ENCODE measurements around the gene TNFAIP2.
"Not testable (repeated sequence)": the region's sequence is repeated elsewhere in the genome, so short reads cannot be mapped to it uniquely, and the experiment has no call there.

The TNFAIP2 gene

DNA sequence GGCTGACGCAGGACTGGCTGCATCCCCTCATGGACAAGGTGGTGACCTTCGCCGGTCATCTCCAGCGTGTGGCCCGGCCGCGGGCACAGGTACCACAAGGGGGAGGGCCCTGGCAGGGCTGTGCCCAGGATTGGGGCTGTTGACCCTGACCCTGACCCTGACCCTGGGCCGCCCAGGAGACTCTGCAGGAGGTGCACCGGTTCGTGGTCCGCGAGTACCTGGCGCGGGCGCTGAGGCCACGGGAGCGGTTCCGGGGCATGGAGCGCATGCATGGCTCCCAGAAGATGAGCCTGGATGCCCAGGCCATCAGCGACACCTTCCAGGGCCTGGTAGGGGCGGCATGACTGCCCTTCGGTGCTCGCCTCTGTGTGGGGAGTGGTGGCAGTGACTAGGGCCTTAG, 15.8 kb upstream of the TNFAIP2 start:
- DNase-seq (ENCODE audit: low read depth in 1 of 2, low spot score in 1 of 2), result no peak

DNA sequence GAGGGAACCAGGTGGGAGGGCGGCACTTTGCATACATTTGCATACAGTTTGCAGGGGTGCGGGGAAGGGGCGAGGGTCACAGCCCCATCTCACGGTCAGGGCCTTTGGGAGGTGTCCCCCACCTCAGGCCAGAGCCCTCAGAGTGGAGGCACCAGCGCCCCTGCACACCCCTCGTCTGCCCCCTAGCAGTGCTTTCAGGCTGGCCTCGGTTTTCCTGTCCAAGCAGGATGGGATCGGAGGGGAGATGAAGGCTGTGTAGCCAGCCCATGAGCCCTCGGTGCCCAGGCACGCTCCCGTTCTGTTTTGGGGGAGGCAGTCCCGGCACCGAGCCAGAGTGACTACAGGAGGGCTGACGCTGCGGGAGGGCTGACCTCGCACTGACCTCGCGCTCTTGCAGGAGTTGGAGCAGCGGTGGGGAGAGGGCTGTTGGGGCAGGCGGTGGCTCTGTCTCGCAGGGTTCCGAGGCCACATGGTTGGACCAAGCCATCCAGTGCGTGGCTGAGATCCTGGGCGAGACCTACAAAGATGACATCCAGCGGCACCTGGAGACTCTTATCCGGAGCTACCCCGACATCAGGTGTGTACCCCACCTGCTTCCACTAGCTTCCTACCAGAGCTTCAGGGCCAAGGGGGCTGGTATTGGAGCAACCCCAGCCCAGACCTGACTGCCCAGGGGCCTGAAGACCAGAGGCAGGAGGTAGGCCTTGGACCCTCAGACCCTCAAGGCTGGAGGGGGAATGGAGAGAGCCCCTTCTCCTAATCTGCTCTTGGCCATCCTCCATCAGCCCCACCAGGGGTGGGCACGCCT, 15.1 kb upstream of the TNFAIP2 start:
- DNase-seq (ENCODE audit: low read depth in 1 of 2, low spot score in 1 of 2), result no peak

DNA sequence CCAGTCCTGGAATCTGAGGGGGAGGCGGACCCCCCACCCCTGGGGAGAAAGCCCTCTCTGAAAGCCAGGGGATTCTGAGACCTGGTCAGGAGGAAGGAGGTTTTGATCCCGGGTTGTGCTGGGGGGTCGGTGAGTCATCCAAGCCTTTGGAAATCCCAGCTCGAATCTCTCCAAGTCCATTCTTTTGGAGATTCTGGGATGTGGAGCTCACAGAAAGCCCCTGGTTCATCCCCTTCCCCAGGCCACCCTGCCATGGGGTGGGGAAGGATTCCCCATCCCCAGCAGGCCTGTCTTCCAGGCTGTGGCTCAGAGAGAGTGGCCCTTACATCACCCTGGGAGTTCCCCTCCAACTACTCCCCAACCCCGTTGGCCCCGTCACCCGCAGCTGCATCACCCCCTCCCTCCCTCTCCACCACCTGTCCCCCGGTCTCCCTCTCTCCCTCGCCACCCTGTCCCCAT, 14.5 kb upstream of the TNFAIP2 start:
- DNase-seq (ENCODE audit: low read depth in 1 of 2, low spot score in 1 of 2), result no peak

- DNase-seq (ENCODE audit: low read depth in 1 of 2, low spot score in 1 of 2), result no peak
Observed at GRCh38 chr14:103109535-103110441, 13.5 kb upstream of the TNFAIP2 start.

DNA sequence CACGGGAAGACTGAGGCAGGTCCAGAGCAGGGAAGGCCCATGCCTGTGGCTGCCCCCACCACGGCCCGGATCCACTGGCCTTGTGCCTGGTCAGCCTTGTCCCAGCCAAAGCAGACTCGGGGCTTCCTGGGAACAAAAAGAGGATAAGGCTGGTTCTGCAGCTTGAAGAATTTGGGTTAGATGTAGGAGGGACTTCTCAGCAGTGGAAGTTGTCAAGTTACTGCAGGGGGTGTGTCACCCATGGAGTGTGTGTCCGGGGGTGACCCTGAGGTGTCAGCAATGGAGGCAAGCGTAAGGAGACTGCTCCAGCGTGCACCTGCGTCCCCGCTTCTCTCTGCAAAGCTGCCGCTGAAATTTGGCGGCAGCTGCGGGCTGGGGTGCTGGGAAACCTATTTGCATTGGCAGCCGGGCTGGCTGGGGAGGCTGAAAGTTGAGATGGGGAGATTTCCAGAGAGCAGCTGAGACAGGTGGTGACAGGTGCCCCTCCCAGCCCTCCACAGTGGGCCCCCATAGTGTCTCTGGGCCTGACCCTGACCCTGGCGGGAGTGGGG, 12.5 kb upstream of the TNFAIP2 start:
- no peak for DNase-seq (ENCODE audit: low read depth in 1 of 2, low spot score in 1 of 2)

- DNase-seq (ENCODE audit: low read depth in 1 of 2, low spot score in 1 of 2), result no peak
Observed at GRCh38 chr14:103111232-103111868, 11.9 kb upstream of the TNFAIP2 start.

DNA sequence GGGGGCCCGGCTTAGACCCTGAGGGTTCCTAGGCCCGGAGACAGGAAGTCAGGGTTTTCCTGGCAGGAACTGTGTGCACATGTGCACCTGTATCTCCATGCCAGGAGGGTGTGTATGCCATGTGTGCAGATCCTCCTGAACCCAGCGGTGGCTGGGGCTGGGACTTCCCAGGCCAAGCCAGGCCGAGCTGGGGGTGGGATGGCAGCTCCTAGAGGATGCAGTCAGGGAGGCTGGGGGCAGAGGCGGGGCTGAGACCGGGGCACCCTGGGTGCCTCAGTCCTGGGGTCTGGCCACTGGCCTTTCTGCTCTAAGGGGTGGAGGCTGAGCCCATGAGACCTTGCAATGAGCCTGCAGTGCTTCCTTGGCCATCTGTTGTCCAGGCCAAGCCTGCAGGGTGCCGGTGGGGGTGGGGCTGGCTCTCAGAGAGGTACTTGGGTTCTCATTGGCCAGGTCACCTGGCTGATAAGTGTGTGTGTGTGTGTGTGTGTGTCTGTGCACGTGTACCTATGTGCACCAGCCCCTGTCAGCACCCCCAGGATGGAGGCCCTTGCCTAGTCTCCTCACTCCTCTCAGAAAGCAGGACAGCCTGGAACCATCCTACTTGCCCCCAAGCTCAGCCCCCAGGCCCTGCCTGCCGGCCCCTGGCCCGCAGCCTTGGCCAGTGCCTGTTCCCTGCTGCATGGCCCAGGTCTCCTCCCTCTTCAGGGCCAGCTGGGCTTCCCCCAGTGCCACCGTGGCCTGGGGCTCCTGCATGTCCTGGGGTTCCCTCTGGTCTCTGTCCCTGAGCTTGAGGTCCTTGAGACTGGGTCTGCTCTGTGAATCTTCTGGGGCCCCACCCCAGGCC, 10.6 kb upstream of the TNFAIP2 start:
- DNase-seq (ENCODE audit: low read depth in 1 of 2, low spot score in 1 of 2), result no peak

DNA sequence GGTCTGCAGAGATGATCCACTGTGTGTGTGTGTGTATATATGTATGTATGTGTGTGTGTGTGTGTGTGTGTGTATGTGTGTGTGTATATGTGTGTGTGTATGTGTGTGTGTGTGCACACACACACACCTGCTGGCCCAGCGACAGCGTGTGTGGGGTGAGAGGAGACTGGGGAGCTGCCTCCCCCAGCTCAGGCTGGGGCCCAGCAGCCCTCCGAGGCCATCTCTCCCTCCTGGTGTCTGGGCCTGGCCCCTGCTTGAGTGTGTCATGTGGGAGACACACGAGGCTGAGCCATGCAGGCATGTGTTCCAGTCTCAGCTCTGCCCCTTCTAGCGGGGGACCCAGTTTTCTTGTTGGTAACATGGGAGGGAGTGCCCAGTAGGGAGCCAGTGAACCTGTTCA, 10.0 kb upstream of the TNFAIP2 start:
- no peak for DNase-seq (ENCODE audit: low read depth in 1 of 2, low spot score in 1 of 2)

DNA sequence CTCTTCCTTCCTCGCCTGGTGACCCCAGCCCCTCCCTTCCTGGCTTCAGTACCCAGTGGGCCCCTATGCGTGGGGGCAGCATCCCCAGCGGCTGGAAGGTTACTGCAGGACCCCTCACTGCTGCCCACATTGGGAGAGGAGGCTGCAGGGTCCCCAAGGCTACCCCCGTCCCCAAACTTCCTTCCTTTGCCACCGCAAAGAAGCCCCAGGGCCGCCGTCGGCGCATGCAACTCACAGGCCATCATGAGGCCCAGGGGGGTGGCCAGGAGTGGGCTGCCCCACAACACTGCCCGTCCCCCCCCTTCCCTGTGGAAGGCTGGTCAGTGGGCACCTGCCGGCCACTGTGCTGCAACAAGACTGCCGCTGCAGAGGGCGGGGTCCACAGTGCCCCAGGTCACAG, 9.5 kb upstream of the TNFAIP2 start:
- no peak for DNase-seq (ENCODE audit: low read depth in 1 of 2, low spot score in 1 of 2)

DNA sequence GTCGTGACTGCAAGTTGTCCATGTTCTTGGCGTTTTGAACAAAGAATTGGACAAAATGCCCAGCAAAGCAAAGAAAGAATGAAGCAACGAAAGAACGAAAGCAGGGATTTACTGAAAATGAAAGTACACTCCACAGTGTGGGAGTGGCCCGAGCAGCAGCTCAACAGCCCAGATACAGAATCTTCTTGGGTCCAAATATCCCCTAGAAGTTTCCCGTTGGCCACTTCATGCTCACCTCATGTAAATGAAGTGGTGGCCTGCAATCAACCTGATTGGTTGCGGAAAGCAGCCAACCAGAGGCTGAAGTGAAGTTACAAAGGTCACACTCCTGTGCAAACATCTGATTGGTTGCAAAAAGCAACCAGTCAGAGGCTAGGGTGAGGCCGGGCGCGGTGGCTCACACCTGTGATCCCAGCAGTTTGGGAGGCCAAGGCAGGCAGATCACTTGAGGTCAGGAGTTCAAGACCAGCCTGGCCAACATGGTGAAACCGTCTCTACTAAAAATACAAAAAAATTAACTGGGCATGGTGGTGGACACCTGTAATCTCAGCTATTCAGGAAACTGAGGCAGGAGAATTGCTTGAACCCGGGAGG, 8.1 kb upstream of the TNFAIP2 start:
- DNase-seq (ENCODE audit: low read depth in 1 of 2, low spot score in 1 of 2), result not testable (repeated sequence)

DNA sequence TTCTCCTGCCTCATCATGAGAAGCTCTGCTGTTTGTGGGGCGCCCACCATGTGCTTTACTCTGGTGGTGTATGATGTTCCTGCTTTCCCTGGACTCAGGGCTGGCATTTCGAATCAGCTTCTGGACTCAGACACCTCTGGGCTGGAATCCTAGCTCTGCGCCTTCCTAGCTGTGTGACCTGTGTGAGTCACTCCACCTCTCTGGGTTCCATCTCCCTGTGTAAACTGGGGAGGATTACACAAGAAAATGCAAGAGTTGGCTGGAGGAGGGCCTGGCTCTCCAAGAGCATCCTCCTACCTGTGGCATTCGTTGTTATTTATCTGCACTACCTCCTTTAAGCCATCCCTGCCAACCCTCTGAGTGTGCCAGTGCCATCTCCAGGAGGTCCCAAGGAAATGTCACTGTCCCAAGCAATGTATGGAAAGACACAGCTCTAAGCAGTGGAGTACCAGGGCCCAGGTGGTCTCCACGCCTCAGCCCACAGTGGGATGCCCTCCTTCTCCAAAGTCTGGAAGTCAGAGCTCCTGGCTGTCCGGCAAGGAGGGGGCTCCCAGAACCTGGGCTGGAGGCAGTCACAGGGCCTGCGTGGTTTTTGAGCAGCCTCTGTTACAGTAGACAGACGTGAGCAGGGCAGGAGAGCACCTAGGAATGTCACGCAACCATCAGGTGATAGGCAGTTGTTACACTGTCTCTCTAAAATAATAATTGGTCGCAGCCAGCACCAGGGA, 7.3 kb upstream of the TNFAIP2 start:
- no peak for DNase-seq (ENCODE audit: low read depth in 1 of 2, low spot score in 1 of 2)

DNA sequence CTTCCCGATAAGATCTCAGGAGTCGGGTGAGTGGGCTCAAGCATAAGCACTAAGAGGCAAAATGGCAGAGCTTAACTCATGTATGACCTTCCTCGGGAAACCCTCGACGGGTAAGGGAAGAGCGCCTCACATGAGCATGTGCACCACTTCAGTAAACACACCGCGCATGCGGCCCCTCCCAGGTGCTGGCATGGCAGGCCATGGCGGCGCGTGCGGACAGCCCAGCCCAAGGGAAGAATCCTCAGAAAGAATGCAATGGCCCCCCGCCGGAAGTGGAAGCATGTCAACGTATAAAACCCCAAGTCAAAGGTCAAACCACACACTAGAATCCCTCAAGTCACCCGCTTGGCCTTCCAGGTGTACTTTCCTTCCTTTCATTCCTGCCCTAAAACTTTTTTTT, 6.6 kb upstream of the TNFAIP2 start:
- DNase-seq (ENCODE audit: low read depth in 1 of 2, low spot score in 1 of 2), result no peak

GRCh38 chr14:103117499-103117898, 5.8 kb upstream of the TNFAIP2 start:
- not testable (repeated sequence) for DNase-seq (ENCODE audit: low read depth in 1 of 2, low spot score in 1 of 2)

- DNase-seq (ENCODE audit: low read depth in 1 of 2, low spot score in 1 of 2), result no peak
Observed at GRCh38 chr14:103118018-103118662, 5.1 kb upstream of the TNFAIP2 start.

DNA sequence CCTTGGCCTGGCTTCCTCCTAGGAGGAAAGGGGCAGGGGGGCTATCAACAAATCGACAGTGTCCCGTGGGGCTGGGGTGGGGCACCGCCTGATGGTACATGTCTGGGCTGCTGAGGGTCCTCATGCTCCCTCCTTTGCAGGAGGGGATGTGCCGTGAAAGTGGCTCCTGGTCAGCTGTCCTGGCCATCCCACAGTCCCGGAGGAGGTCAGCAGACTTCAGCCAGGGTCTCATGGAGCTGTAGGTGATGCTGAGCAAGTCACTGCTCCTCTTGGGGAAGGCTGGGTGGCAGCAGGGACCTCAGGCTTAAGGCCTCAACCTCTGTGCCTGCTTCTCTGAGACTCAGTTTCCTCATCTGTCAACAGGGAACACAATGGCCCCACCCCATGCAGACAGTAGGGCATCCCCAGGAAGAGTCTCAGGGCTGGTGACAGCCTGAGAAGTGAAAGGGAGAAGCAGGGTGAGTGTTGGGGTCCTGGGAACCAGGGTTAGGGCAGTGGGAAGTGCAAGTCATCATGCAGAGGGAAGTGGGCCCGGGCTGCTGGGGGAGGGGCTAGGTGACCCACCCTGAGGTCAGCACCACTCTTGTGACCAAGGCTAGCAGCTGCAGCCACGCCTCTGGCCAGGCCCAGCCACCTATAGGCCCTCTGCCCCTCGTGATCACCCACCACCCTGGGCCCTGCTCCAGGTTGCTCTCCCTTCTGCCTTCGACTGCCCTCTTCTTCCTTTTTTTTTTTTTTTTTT, 4.4 kb upstream of the TNFAIP2 start:
- no peak for DNase-seq (ENCODE audit: low read depth in 1 of 2, low spot score in 1 of 2)

- DNase-seq (ENCODE audit: low read depth in 1 of 2, low spot score in 1 of 2), result not testable (repeated sequence)
Observed at GRCh38 chr14:103119527-103119926, 3.7 kb upstream of the TNFAIP2 start.

DNA sequence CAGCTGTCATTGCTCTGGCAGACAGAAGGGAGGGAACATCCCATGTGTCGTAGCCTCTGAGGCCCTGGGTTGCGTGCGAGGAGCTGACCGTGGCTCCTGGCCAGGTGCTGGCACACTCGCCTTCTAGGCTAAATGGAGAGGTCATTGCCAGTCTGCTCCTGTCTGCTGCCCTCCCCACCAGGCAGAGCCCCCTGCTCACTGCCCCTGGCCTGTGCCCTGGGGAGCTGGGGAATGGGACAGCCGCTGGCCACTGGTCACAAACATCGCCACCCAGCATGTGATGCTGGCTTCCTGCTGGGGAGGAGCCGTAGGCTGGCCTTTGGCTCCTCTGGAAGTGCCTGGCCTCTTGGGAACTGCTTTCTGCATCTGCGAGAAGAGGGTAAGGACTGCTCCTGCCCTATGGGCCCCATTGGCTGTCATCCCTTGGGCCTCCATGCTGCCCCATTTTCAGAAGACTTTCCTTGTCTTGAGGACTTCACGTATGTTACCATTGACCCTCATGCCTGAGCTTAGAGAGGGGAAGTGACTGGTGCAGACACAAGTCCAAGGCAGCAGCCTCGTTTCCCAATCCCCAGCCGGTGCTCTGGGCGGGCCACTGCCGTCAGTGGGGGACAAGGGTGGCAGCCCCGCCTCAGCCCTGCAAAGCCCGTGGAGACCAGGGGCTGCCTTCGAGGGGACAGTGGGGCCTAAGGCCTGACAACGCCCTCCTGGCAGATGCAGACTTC, 2.0 kb upstream of the TNFAIP2 start:
- DNase-seq (ENCODE audit: low read depth in 1 of 2, low spot score in 1 of 2), result no peak

Measured in activated CD4-positive, alpha-beta T cell treated with anti-CD3 and anti-CD28 coated beads, Interleukin-2, amount 50 U/mL, for 24 hours (primary cell).